ENCODE measurements around the gene PRKCB. TPM values are rescaled to one million over a fixed set of nuclear protein-coding genes. Genes with fewer than 3 reads are reported as not detected.
"Not testable (repeated sequence)": the region's sequence is repeated elsewhere in the genome, so short reads cannot be mapped to it uniquely, and the experiment has no call there.

PRKCB gene
- total RNA-seq, 1 experiment from 2014 or later: not detected

DNA sequence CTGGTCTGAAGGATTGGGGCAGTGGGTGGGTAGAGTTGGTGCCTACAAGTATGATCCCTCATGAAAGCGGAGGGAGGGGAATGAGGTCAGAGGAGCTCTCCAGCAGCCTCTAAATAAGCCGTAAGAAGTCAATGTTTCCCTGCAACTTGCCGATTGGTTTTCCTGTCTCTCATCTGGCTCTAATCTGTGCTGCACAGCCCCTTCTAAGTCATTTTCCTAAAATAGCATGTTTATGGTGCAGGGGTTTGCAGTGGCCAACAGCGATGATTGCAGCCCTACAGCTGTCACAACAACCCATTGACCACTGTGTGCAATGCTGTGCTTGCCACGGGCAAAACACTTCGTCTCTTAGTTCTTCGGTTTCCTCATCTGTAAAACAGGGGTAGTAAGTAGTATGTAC, 189.2 kb downstream of the PRKCB start:
- POLR2A ChIA-PET: no interaction called here
- no peaks in the 10 kb centered on the region for H3K36me3 Mint-ChIP-seq (ENCODE audit: insufficient read depth, unreplicated experiment)
- no peak overlapping the region for H3K4me3 Mint-ChIP-seq (ENCODE audit: unreplicated experiment)
- no peaks in the 10 kb centered on the region for H3K9me3 Mint-ChIP-seq (ENCODE audit: unreplicated experiment)
- TF ChIP-seq, protein P1, sequence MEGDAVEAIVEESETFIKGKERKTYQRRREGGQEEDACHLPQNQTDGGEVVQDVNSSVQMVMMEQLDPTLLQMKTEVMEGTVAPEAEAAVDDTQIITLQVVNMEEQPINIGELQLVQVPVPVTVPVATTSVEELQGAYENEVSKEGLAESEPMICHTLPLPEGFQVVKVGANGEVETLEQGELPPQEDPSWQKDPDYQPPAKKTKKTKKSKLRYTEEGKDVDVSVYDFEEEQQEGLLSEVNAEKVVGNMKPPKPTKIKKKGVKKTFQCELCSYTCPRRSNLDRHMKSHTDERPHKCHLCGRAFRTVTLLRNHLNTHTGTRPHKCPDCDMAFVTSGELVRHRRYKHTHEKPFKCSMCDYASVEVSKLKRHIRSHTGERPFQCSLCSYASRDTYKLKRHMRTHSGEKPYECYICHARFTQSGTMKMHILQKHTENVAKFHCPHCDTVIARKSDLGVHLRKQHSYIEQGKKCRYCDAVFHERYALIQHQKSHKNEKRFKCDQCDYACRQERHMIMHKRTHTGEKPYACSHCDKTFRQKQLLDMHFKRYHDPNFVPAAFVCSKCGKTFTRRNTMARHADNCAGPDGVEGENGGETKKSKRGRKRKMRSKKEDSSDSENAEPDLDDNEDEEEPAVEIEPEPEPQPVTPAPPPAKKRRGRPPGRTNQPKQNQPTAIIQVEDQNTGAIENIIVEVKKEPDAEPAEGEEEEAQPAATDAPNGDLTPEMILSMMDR (IDR thresholded peaks at IDR 0.05; ENCODE audit: unreplicated experiment): no peak
- intact Hi-C loops (cut with micrococcal nuclease): no loop called here
- BruUV-seq (replicated peaks): no TSS peak
- no peak for DNase-seq (ENCODE audit: unreplicated experiment)
- CTCF ChIA-PET: interaction anchor here (1.0 to 2.6 kb wide), 4 partner anchors 12 to 479 kb away, joined by 3 to 12 read pairs (median 4); no protein-coding TSS in a partner anchor
- H3K27ac Mint-ChIP-seq (ENCODE audit: low read depth, unreplicated experiment): no peak overlapping the region
- no peaks in the 10 kb centered on the region for H3K4me1 Mint-ChIP-seq (ENCODE audit: insufficient read depth, unreplicated experiment)
- H3K27me3 Mint-ChIP-seq (ENCODE audit: insufficient read depth, unreplicated experiment): peaks cover 81% of the 10 kb centered on the region

DNA sequence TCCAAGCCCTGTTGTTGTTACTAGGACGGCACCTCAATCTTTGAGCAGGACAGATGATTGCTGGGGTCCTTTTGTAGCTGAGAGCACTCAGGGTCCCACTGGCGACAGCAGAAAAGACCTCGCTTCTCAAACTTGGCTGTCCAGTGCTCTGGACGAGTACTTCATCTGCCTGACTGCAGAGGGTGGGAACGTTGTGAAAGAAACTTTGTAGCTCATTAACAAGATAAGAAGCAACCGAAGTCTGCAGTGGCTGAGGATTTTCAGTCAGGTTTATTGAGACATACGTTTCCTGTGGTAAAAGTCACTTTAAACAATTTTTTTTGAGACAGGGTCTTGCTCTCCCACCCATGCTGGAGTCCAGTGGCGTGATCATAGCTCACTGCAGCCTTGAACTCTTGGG, 191.7 kb downstream of the PRKCB start:
- CTCF ChIA-PET: interaction anchor here (0.6 to 2.6 kb wide), 13 partner anchors 9 to 688 kb away, joined by 3 to 12 read pairs (median 3); no protein-coding TSS in a partner anchor
- TF ChIP-seq, protein P1 (IDR thresholded peaks at IDR 0.05; ENCODE audit: unreplicated experiment): no peak
- Mint-ChIP-seq H3K27me3 (ENCODE audit: insufficient read depth, unreplicated experiment) (peaks cover 62% of the 10 kb centered on the region), H3K4me3 (ENCODE audit: unreplicated experiment) (no peak overlapping the region), H3K27ac (ENCODE audit: low read depth, unreplicated experiment) (no peak overlapping the region), H3K4me1 (ENCODE audit: insufficient read depth, unreplicated experiment) (no peaks in the 10 kb centered on the region), H3K36me3 (ENCODE audit: insufficient read depth, unreplicated experiment) (no peaks in the 10 kb centered on the region), H3K9me3 (ENCODE audit: unreplicated experiment) (no peaks in the 10 kb centered on the region)
- intact Hi-C loops (cut with micrococcal nuclease): no loop called here
- no peak for DNase-seq (ENCODE audit: unreplicated experiment)
- BruUV-seq (replicated peaks): no TSS peak
- POLR2A ChIA-PET: no interaction called here

DNA sequence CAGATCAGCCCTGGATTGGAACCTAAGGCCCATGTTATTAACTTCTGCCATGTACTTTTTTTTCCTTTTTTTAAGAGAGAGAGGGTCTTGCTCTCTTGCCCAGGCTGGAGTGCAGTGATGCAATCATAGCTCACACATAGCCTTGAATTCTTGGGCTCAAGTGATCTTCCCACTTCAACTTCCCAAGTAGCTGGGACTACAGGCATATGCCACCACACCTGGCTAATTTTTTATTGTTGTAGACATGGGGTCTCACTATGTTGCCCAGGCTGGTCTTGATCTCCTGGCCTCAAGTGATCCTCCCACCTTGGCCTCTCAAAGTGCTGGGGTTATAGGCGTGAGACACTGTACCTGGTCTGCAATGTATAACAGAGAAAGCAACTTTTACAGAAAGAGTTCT, 194.1 kb downstream of the PRKCB start:
- H3K4me1 Mint-ChIP-seq (ENCODE audit: insufficient read depth, unreplicated experiment); H3K9me3 Mint-ChIP-seq (ENCODE audit: unreplicated experiment); H3K36me3 Mint-ChIP-seq (ENCODE audit: insufficient read depth, unreplicated experiment); H3K27ac Mint-ChIP-seq (ENCODE audit: low read depth, unreplicated experiment); intact Hi-C loops (cut with micrococcal nuclease); H3K4me3 Mint-ChIP-seq (ENCODE audit: unreplicated experiment); DNase-seq (ENCODE audit: unreplicated experiment); BruUV-seq (replicated peaks); POLR2A ChIA-PET: not testable (repeated sequence)
- peaks cover 61% of the 10 kb centered on the region for H3K27me3 Mint-ChIP-seq (ENCODE audit: insufficient read depth, unreplicated experiment)
- CTCF ChIA-PET: interaction anchor here (0.5 to 1.7 kb wide), 6 partner anchors 10 to 475 kb away, joined by 3 to 9 read pairs (median 4); no protein-coding TSS in a partner anchor

DNA sequence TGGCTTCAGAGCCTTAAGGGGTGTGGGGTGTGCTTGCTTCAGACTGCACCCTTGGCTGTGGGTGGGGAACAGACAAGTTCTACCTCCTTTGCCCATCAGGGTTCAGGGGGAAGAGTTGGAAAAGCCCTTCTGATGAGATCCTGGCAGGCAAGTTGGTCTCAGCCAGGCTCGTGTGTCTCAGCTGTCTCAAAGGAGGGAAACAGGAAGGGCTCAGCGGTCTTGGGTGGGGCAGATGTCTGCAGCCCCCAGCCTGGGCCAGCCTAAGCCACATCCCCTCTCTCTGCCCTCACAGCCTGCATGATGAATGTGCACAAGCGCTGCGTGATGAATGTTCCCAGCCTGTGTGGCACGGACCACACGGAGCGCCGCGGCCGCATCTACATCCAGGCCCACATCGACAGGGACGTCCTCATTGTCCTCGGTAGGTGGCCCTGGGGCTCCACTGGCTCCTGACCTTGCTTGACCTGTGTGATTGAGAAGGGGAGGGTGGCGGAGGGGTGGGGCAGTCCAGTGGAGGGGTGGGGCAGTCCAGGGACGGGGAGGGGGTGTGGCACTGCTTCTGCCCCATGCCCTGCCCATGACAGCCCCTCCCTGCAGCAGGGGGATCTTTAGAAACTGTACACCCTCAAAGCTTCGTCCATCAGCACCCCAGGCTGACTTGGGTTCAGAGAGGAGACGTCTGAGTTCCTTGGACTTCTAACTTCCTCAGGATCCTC, 199.5 kb downstream of the PRKCB start:
- no TSS peak for BruUV-seq (replicated peaks)
- TF ChIP-seq, protein P1 (IDR thresholded peaks at IDR 0.05; ENCODE audit: unreplicated experiment): no peak
- no peaks in the 10 kb centered on the region for H3K9me3 Mint-ChIP-seq (ENCODE audit: unreplicated experiment)
- H3K4me3 Mint-ChIP-seq (ENCODE audit: unreplicated experiment): no peak overlapping the region
- H3K4me1 Mint-ChIP-seq (ENCODE audit: insufficient read depth, unreplicated experiment): no peaks in the 10 kb centered on the region
- H3K27me3 Mint-ChIP-seq (ENCODE audit: insufficient read depth, unreplicated experiment): peaks cover 24% of the 10 kb centered on the region
- intact Hi-C loops (cut with micrococcal nuclease): no loop called here
- H3K27ac Mint-ChIP-seq (ENCODE audit: low read depth, unreplicated experiment): no peak overlapping the region
- CTCF ChIA-PET: interaction anchor here (0.6 to 6.6 kb wide), 23 partner anchors 9 to 469 kb away, joined by 3 to 94 read pairs (median 6); no protein-coding TSS in a partner anchor
- POLR2A ChIA-PET: no interaction called here
- H3K36me3 Mint-ChIP-seq (ENCODE audit: insufficient read depth, unreplicated experiment): no peaks in the 10 kb centered on the region
- no peak for DNase-seq (ENCODE audit: unreplicated experiment)
